ENCODE measurements around the gene SFI1.

- no peak for TF ChIP-seq CTCF (IDR thresholded peaks at IDR 0.05 in 2 of 3, conservative IDR thresholded peaks at IDR 0.05 in 1 of 3; ENCODE audit: borderline replicate concordance in 1 of 3, insufficient read depth in 1 of 3, low read depth in 2 of 3, low read length in 2 of 3)
- TF ChIP-seq EZH2 (IDR thresholded peaks at IDR 0.05): no peak
- TF ChIP-seq SIN3A (IDR thresholded peaks at IDR 0.05; ENCODE audit: low read depth): no peak
- TF ChIP-seq YY1 (IDR thresholded peaks at IDR 0.05; ENCODE audit: extremely low read depth, insufficient replicate concordance, low read depth, low read length): no peak
Observed at GRCh38 chr22:31569126-31569525, 72.8 kb downstream of the SFI1 start.

Measured in HCT116 (cell line).